Ovary (tissue), 9 donors: Measurements from ENCODE around the gene CERCAM. TPM values are rescaled to one million over a fixed set of nuclear protein-coding genes. Genes with fewer than 3 reads are reported as not detected.

Experiments used
- DNase-seq, 5 donors: peaks; one replicate each; pipeline ENCODE4 v3.0.0-alpha.2; 2019 to 2020
- H3K27ac ChIP-seq, 2 donors: fragments of 200-600 bp; one replicate each; pipeline versions ENCODE4 v1.5.1 to v1.8.0; 2019 to 2022
- H3K27me3 ChIP-seq: fragments of 200-600 bp; one replicate; pipeline ENCODE4 v1.8.0; 2022
- H3K36me3 ChIP-seq: fragments of 200-600 bp; sonication (generic); one replicate; pipeline ENCODE4 v1.5.1; 2019
- H3K4me1 ChIP-seq: one replicate; pipeline ENCODE4 v1.8.1; 2013; ENCODE audit warnings: mild to moderate bottlenecking, moderate library complexity; ENCODE audit not compliant: insufficient read depth
- H3K4me3 ChIP-seq: fragments of 200-600 bp; sonication (generic); one replicate; pipeline ENCODE4 v1.5.1; 2017
- H3K9me3 ChIP-seq, 2 donors: fragments of 200-600 bp in 1 of 2; sonication (generic) in 1 of 2; one replicate each; pipeline versions ENCODE4 v1.5.1 to v1.8.1; 2013 to 2019; ENCODE audit warnings: mild to moderate bottlenecking in 1 of 2, moderate library complexity in 1 of 2
- EP300 ChIP-seq: sonication (generic); formaldehyde crosslinking; IDR thresholded peaks from one replicate; pipeline ENCODE4 v1.6.1; 2017; ENCODE audit warnings: antibody characterized with exemption
- POLR2A ChIP-seq: fragments of 450-650 bp; IDR thresholded peaks from one replicate; pipeline ENCODE4 v1.6.1; 2017; ENCODE audit warnings: antibody characterized with exemption, mild to moderate bottlenecking, moderate library complexity
- WGBS, 3 donors: extraction: QIAGEN DNeasy Blood & Tissue Kit in 1 of 3; methylation state at CpG; one replicate each; pipeline versions ENCODE4 v1.1.5 to v1.1.7; 2013 to 2017; 5-methylcytosine and 5-hydroxymethylcytosine counted together
- intact Hi-C, 4 donors: fragments of 100-400 bp; cut with DNase I; formaldehyde crosslinking; loops; one replicate each; pipeline versions ENCODE4 v1.11.0 to v1.15.1; 2022 to 2023
- polyA plus RNA-seq, 2 donors: library from polyadenylated mRNA; stranded (reverse); fragments of 200-250 nt in 1 of 2; fragments of 350-450 nt in 1 of 2; fragmentation: Illumina TruSeq in 1 of 2; extraction: RNeasy Lipid Tissue Mini Kit (QIAGEN cat#74804) in 1 of 2; gene quantifications; one replicate each; pipeline ENCODE4 v1.2.3, GENCODE V29; 2013 to 2014
- total RNA-seq, 7 donors: library from RNA; depleted of rRNA in 2 of 7; stranded (reverse); fragments of >200 nt in 2 of 7; fragmentation: NEBNext Ultra II Directional in 3 of 7; extraction: Animal tissue kit (Norgen Biotek cat#: 25700) in 3 of 7; gene quantifications; one replicate each; pipeline versions ENCODE4 v1.1.0 to v1.2.4, GENCODE V29; 2016 to 2023
- TF ChIP-seq, protein P1 (sequence below), 3 donors: fragments of 450-650 bp in 2 of 3; fragments of 200-600 bp in 1 of 3; IDR thresholded peaks; one replicate each; pipeline versions ENCODE4 v1.5.1 to v1.8.0; 2016 to 2022; ENCODE audit warnings: antibody characterized with exemption in 3 of 3, mild to moderate bottlenecking in 1 of 3
- donor health status: DM: no; HTN: no; CAD: no; lungs with moderate emphysema.
- donor health status: DM: no; HTN: no; CAD: no.
- donor health status: Bipolar disorder and iron deficiency.
- donor health status: DM: yes; HTN: yes; CAD: no.
- donor health status: DM: no; HTN: no; CAD: no.
- donor health status: DM: yes; HTN: yes; CAD: no.

Gene CERCAM
- total and polyA plus RNA-seq, 9 donors, result 19.6 to 63.9 (median 38.1) TPM

DNA sequence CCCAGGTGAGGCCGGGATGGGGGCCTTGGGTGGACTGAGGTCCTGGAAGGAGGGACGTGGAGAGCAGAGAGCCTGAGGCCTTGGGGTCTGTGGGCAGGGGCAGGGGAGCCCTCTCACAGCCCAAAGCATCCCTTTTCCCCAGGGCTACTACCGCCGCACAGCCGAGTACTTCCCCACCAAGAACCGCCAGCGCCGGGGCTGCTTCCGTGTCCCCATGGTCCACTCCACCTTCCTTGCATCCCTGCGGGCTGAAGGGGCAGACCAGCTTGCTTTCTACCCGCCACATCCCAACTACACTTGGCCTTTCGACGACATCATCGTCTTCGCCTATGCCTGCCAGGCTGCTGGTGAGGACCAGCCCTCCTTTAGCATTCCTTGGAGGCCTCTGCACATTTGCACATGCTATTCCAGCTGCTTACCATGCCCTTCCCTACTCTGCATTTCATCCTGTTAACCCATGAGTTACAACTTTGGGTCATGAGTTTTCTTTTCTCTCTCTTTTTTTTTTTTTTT lies 3.7 kb downstream of the CERCAM start:
- intact Hi-C loops, result no loop called here
- Histone ChIP-seq H3K9me3 (no peaks in the 10 kb centered on the region), H3K27me3 (no peaks in the 10 kb centered on the region), H3K36me3 (no peaks in the 10 kb centered on the region), H3K27ac (no peak overlapping the region), H3K4me1 (peaks cover 6% of the 10 kb centered on the region), H3K4me3 (no peak overlapping the region)
- TF ChIP-seq, protein P1, sequence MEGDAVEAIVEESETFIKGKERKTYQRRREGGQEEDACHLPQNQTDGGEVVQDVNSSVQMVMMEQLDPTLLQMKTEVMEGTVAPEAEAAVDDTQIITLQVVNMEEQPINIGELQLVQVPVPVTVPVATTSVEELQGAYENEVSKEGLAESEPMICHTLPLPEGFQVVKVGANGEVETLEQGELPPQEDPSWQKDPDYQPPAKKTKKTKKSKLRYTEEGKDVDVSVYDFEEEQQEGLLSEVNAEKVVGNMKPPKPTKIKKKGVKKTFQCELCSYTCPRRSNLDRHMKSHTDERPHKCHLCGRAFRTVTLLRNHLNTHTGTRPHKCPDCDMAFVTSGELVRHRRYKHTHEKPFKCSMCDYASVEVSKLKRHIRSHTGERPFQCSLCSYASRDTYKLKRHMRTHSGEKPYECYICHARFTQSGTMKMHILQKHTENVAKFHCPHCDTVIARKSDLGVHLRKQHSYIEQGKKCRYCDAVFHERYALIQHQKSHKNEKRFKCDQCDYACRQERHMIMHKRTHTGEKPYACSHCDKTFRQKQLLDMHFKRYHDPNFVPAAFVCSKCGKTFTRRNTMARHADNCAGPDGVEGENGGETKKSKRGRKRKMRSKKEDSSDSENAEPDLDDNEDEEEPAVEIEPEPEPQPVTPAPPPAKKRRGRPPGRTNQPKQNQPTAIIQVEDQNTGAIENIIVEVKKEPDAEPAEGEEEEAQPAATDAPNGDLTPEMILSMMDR (IDR thresholded peaks at IDR 0.05), result no peak
- TF ChIP-seq EP300 (no peak), POLR2A (no peak)
- WGBS, 3 donors, result 88 to 94% (median 92%) methylated on average over 15 of the region's 15 CpGs
- no peak for DNase-seq

DNA sequence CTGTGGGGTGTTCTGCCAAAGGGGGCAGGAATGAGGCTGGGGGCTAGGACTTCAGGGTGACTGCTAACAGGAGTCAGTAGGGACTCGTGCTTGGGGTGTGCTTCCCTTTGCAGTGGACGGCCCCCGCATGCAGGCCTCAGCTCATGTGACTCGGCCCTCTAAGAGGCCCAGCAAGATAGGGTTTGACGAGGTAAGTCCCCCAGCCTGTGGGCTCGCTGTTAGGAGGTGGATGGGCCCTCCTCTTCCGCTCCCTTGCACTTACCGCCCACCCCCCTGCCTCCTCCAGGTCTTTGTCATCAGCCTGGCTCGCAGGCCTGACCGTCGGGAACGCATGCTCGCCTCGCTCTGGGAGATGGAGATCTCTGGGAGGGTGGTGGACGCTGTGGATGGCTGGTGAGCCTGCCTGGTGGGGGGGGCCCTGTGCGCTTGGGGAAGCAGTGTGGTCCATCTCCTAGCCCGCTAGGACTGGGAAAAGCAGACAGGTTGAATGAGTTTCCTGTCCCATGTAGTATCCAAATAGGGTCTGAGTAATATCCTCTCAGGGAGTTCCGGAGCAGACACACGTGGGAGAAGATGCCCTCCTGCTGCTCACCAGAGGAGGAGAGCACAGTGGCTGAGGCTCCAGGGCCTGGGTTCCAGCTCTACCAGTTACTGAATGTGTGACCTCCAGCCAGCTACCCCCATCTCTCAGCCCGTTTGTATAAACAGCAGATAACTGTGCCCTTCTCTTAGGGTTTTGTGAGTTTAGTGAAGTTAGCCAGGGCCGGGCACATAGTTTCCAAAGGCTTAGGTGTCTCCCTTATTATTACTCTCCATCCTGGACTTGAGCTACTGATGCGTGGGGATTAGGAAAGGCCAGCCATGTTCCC lies 8.2 kb downstream of the CERCAM start:
- no peak overlapping the region for H3K4me3 ChIP-seq
- 47 to 60% (median 59%) methylated on average over 22 of the region's 22 CpGs for WGBS, 3 donors
- no peak for DNase-seq
- H3K4me1 ChIP-seq, result no peaks in the 10 kb centered on the region
- H3K27me3 ChIP-seq, result no peaks in the 10 kb centered on the region
- intact Hi-C loops, result no loop called here
- TF ChIP-seq EP300, result no peak
- TF ChIP-seq POLR2A, result no peak
- TF ChIP-seq, protein P1 (IDR thresholded peaks at IDR 0.05), result no peak
- H3K9me3 ChIP-seq, result no peaks in the 10 kb centered on the region
- H3K27ac ChIP-seq, result no peak overlapping the region
- no peaks in the 10 kb centered on the region for H3K36me3 ChIP-seq

DNA sequence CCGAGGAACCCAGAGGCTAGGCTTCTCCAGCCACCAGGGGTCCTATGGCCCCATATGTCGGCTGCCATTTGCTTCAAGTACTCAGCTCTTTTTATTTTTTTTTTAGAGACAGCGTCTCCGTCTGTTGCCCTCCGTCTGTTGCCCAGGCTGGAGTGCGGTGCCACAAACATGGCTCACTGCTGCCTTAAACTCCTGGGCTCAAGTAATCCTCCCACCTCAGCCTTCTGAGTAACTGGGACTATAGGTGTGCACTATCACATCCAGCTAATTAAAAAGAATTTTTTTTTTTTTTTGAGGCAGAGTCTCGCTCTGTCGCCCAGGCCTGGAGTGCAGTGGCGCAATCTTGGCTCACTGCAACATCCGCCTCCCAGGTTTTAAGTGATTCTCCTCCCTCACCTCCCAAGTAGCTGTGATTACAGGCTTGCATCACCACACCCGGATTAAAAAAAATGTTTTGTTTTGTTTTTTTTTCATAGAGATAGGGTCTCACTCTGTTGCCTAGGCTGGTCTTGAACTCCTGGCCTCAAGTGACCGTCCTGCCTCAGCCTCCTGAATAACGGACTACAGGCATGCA lies 8.9 kb downstream of the CERCAM start:
- no peaks in the 10 kb centered on the region for H3K9me3 ChIP-seq
- TF ChIP-seq POLR2A (no peak), EP300 (no peak)
- no peaks in the 10 kb centered on the region for H3K36me3 ChIP-seq
- no peak overlapping the region for H3K27ac ChIP-seq
- intact Hi-C loops, result no loop called here
- no peaks in the 10 kb centered on the region for H3K4me1 ChIP-seq
- no peak overlapping the region for H3K4me3 ChIP-seq
- DNase-seq, result no peak
- 84 to 88% (median 87%) methylated on average over 13 of the region's 13 CpGs for WGBS, 3 donors
- H3K27me3 ChIP-seq, result no peaks in the 10 kb centered on the region

DNA sequence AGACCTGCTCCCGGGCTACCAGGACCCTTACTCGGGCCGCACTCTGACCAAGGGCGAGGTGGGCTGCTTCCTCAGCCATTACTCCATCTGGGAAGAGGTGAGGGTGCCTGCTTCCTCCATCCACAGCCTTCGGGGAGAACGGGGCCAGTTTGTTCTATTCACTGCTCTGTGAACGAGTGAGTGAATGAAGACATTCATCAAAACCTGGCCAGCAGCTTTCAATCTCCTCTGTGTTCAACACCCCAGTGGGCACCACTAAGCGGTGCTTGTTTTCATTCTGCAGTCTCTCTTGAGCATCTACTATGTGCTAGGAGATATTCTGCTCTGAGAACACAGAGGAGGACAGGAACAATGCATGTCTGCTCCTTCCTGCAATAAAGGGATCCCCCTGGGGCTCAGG lies 10.6 kb downstream of the CERCAM start:
- TF ChIP-seq, protein P1 (IDR thresholded peaks at IDR 0.05), result no peak
- TF ChIP-seq POLR2A, result no peak
- no peak for TF ChIP-seq EP300
- Histone ChIP-seq H3K27me3 (no peaks in the 10 kb centered on the region), H3K9me3 (no peaks in the 10 kb centered on the region), H3K36me3 (no peaks in the 10 kb centered on the region), H3K27ac (no peak overlapping the region), H3K4me3 (no peak overlapping the region), H3K4me1 (no peaks in the 10 kb centered on the region)
- no peak for DNase-seq
- WGBS, 3 donors, result 90 to 93% (median 93%) methylated on average over 8 of the region's 8 CpGs
- intact Hi-C loops, result no loop called here

DNA sequence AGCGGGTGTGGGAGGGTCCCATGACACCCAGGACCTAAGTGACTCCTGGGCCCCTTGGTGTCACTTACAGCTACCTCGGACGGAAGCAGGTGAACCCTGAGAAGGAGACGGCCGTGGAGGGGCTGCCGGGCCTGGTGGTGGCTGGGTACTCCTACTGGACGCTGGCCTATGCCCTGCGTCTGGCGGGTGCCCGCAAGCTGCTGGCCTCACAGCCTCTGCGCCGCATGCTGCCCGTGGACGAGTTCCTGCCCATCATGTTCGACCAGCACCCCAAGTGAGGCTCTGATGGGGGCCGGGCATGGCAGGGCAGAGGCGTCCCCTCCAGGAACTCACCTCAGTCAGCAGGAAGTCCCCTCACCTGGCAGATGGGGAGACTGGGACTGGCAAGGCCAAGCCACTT lies 13.7 kb downstream of the CERCAM start:
- TF ChIP-seq, protein P1 (IDR thresholded peaks at IDR 0.05), result no peak
- TF ChIP-seq EP300 (no peak), POLR2A (no peak)
- Histone ChIP-seq H3K27ac (no peak overlapping the region), H3K9me3 (no peaks in the 10 kb centered on the region), H3K4me3 (no peak overlapping the region), H3K4me1 (peaks cover 4% of the 10 kb centered on the region), H3K27me3 (no peaks in the 10 kb centered on the region), H3K36me3 (no peaks in the 10 kb centered on the region)
- 86 to 91% (median 90%) methylated on average over 14 to 17 of the region's 17 CpGs for WGBS, 3 donors
- intact Hi-C loops, result no loop called here
- DNase-seq, result no peak
